ENCODE measurements around the gene CD8B2. TPM values are rescaled to one million over a fixed set of nuclear protein-coding genes. Genes with fewer than 3 reads are reported as not detected.
"Not testable (repeated sequence)": the region's sequence is repeated elsewhere in the genome, so short reads cannot be mapped to it uniquely, and the experiment has no call there.

CD8B2 gene
- polyA plus RNA-seq, 1 experiment, result not detected

DNA sequence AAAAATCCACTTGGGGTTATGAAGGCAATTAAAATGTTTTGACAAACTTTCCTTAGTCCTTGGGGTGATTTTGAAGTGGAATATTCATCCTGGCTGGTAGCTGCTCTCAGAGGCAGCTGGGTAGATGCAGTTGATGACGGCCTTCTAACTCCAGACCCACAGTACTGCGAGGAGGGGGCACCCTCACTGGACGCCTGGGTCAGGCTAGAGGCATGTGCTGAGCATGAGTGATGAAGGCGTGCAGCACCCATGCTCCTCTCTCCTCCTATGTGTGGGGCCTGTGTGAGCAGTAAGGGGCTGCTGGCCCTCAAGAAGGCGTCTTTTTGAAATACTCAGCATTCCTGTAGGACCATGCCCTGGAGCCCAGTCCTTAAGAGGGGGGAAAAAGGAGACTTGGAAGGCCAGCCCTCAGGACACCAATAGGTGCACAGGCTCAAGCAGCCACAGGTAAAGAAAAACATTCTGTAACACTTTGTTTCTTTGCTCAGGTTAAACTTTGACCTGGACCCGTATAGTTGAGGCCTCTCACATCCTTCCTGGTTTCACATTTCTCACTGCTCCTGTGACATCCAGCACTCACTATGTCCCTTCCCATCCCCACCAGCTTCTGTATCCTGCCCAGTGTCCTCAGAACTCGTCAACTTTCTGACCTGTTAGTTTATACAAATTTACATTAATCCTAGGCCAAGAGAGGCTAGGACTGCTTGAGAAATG lies 64.4 kb downstream of the CD8B2 start:
- TF ChIP-seq, protein P1, sequence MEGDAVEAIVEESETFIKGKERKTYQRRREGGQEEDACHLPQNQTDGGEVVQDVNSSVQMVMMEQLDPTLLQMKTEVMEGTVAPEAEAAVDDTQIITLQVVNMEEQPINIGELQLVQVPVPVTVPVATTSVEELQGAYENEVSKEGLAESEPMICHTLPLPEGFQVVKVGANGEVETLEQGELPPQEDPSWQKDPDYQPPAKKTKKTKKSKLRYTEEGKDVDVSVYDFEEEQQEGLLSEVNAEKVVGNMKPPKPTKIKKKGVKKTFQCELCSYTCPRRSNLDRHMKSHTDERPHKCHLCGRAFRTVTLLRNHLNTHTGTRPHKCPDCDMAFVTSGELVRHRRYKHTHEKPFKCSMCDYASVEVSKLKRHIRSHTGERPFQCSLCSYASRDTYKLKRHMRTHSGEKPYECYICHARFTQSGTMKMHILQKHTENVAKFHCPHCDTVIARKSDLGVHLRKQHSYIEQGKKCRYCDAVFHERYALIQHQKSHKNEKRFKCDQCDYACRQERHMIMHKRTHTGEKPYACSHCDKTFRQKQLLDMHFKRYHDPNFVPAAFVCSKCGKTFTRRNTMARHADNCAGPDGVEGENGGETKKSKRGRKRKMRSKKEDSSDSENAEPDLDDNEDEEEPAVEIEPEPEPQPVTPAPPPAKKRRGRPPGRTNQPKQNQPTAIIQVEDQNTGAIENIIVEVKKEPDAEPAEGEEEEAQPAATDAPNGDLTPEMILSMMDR (IDR thresholded peaks at IDR 0.05; ENCODE audit: insufficient read depth, low read depth, low read length), result no peak
- DNase-seq (ENCODE audit: low read depth), result no peak
- Histone ChIP-seq H3K27me3 (ENCODE audit: control insufficient read depth, insufficient read depth, low read length) (no peaks in the 10 kb centered on the region; the same call in 1 of the 2 replicates), H3K4me3 (ENCODE audit: low read depth, low read length) (no peak overlapping the region), H3K36me3 (ENCODE audit: control insufficient read depth, insufficient read depth, low read length) (no peaks in the 10 kb centered on the region)
- POLR2A ChIA-PET, result no interaction called here
- CTCF ChIA-PET, result interaction anchor here (1.2 to 2.2 kb wide), 3 partner anchors 10 to 12 kb away, joined by 3 to 5 read pairs (median 5); no protein-coding TSS in a partner anchor

DNA sequence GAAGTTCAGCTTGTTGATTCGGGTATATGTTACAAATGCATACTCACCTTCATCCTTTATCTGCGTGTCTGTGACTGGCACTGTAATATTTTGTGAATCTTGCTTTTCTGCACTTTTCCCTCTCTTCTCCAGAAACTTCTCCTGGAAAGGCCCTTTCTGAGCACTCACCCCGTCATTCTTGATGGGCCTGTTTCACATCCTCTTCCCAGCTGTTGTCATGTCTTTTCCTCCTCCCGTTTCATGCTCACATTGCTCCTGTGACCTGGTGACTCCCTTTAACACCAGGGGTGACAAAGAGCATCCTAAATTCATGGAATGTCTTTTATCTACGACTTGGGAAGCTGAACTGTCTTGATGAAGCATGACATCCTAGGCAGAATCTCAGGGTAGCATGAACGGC lies 65.8 kb downstream of the CD8B2 start:
- Histone ChIP-seq H3K27me3 (ENCODE audit: control insufficient read depth, insufficient read depth, low read length) (no peaks in the 10 kb centered on the region), H3K36me3 (ENCODE audit: control insufficient read depth, insufficient read depth, low read length) (no peaks in the 10 kb centered on the region), H3K4me3 (ENCODE audit: low read depth, low read length) (no peak overlapping the region)
- TF ChIP-seq, protein P1 (IDR thresholded peaks at IDR 0.05; ENCODE audit: insufficient read depth, low read depth, low read length), result no peak
- POLR2A ChIA-PET, result no interaction called here
- CTCF ChIA-PET, result interaction anchor here (0.9 to 2.2 kb wide), 2 partner anchors 9 to 11 kb away, joined by 3 to 5 read pairs; no protein-coding TSS in a partner anchor
- no peak for DNase-seq (ENCODE audit: low read depth)

- DNase-seq (ENCODE audit: low read depth), result no peak
- H3K36me3 ChIP-seq (ENCODE audit: control insufficient read depth, insufficient read depth, low read length), result no peaks in the 10 kb centered on the region
- H3K4me3 ChIP-seq (ENCODE audit: low read depth, low read length), result no peak overlapping the region
- POLR2A ChIA-PET, result no interaction called here
- H3K27me3 ChIP-seq (ENCODE audit: control insufficient read depth, insufficient read depth, low read length), result no peaks in the 10 kb centered on the region
- CTCF ChIA-PET, result interaction anchor here (2.2 kb wide), 1 partner anchor 11 kb away, joined by 5 read pairs; no protein-coding TSS in a partner anchor
- TF ChIP-seq, protein P1 (IDR thresholded peaks at IDR 0.05; ENCODE audit: insufficient read depth, low read depth, low read length), result no peak
Observed at GRCh38 chr2:106553321-106553720, 66.2 kb downstream of the CD8B2 start.

GRCh38 chr2:106554411-106554810 lies 67.2 kb downstream of the CD8B2 start:
- ChIA-PET POLR2A (no interaction called here), CTCF (no interaction called here)

GRCh38 chr2:106555053-106555452 lies 67.9 kb downstream of the CD8B2 start:
- DNase-seq (ENCODE audit: low read depth), result no peak
- Histone ChIP-seq H3K4me3 (ENCODE audit: low read depth, low read length) (no peak overlapping the region), H3K27me3 (ENCODE audit: control insufficient read depth, insufficient read depth, low read length) (no peaks in the 10 kb centered on the region), H3K36me3 (ENCODE audit: control insufficient read depth, insufficient read depth, low read length) (no peaks in the 10 kb centered on the region)
- ChIA-PET CTCF (no interaction called here), POLR2A (no interaction called here)
- TF ChIP-seq, protein P1 (IDR thresholded peaks at IDR 0.05; ENCODE audit: insufficient read depth, low read depth, low read length), result no peak

More at GRCh38 chr2:106554411-106554810, 67.2 kb downstream of the CD8B2 start:
- H3K36me3 ChIP-seq (ENCODE audit: control insufficient read depth, insufficient read depth, low read length), result no peaks in the 10 kb centered on the region
- no peaks in the 10 kb centered on the region for H3K27me3 ChIP-seq (ENCODE audit: control insufficient read depth, insufficient read depth, low read length)
- DNase-seq (ENCODE audit: low read depth), result no peak
- no peak overlapping the region for H3K4me3 ChIP-seq (ENCODE audit: low read depth, low read length)
- TF ChIP-seq, protein P1 (IDR thresholded peaks at IDR 0.05; ENCODE audit: insufficient read depth, low read depth, low read length), result no peak

DNA sequence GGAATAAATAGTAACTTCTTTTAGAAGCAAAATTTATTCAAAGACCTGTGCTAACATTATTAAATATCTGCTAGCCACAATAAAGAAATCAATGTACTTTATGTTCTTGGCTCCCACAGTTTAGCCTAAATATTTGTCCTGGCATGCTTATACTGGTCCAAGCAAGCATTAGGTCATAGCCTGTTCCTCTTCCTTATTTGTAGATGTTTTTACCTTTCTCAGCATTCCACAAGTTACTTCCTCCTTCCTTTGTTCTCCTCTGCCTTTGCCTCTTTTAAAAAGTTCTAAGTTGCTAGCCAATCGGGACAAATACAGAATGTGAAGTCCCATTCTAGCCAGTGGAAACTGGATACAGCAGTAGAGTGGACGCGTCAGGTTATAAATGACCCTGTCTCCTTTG lies 72.6 kb downstream of the CD8B2 start:
- not testable (repeated sequence) for DNase-seq (ENCODE audit: low read depth)

More for the DNA sequence above, 72.6 kb downstream of the CD8B2 start:
- H3K4me3 ChIP-seq (ENCODE audit: low read depth, low read length); H3K27me3 ChIP-seq (ENCODE audit: control insufficient read depth, insufficient read depth, low read length); POLR2A ChIA-PET; H3K36me3 ChIP-seq (ENCODE audit: control insufficient read depth, insufficient read depth, low read length); CTCF ChIA-PET: not testable (repeated sequence)

Data from BJ (cell line).